Gastrocnemius medialis (tissue), 4 donors: ENCODE results near the gene GGT6.

Source experiments
- POLR2A ChIP-seq, 2 donors: fragments of 450-650 bp; IDR thresholded peaks; one replicate each; pipeline ENCODE4 v1.6.1; 2017; ENCODE audit warnings: antibody characterized with exemption in 2 of 2, mild to moderate bottlenecking in 2 of 2, moderate library complexity in 2 of 2
- TF ChIP-seq, protein P1 (sequence below), 5 experiments: fragments of 450-650 bp in 3 of 5; fragments of 200-600 bp in 2 of 5; sonication (generic) in 2 of 5; IDR thresholded peaks in 4 of 5; conservative IDR thresholded peaks in 1 of 5; 1 replicate in 4 of 5; 2 replicates in 1 of 5; pipeline ENCODE4 v1.5.1; 2016 to 2019; ENCODE audit warnings: antibody characterized with exemption in 5 of 5, mild to moderate bottlenecking in 3 of 5, moderate library complexity in 3 of 5

DNA sequence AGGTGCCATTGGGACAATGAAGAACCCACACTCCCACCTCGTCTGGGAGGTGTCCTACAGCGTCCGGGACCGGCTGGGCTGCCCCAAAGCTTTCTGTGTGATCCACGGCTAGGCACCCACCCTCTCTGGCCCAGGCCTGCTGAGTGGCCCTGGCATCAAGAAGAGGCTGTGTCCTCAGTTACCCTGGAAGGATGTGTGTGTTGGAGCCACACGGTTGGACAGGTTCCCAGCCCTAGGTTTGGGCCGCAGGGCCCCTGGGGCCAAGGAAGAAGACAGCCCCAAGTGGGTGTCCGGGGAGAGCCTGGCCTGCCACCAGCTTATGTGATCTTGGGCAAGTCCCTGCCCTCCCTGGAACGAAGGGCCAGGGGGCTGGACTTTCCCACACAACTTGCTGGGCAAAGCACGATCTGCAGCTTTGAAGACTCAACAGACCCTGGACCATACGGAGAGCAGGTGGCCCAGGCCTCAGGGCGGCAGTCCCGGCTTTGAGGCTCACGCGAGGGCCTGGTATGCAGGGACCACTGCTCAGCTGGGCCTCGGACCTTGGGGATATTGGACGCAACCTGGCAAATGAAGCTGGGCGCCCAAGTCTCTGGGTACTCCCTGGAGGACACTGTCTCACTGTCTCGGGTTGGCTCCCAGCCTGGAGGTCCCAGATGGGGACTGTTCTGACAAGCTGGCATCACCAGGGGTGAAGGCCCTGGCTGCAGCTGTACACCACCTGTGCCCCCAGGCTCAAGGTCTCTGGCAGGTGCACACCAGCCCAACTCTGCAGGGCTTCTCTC, 22.7 kb downstream of the GGT6 start:
- TF ChIP-seq, protein P1, sequence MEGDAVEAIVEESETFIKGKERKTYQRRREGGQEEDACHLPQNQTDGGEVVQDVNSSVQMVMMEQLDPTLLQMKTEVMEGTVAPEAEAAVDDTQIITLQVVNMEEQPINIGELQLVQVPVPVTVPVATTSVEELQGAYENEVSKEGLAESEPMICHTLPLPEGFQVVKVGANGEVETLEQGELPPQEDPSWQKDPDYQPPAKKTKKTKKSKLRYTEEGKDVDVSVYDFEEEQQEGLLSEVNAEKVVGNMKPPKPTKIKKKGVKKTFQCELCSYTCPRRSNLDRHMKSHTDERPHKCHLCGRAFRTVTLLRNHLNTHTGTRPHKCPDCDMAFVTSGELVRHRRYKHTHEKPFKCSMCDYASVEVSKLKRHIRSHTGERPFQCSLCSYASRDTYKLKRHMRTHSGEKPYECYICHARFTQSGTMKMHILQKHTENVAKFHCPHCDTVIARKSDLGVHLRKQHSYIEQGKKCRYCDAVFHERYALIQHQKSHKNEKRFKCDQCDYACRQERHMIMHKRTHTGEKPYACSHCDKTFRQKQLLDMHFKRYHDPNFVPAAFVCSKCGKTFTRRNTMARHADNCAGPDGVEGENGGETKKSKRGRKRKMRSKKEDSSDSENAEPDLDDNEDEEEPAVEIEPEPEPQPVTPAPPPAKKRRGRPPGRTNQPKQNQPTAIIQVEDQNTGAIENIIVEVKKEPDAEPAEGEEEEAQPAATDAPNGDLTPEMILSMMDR (IDR thresholded peaks at IDR 0.05 in 4 of 5, conservative IDR thresholded peaks at IDR 0.05 in 1 of 5) = no peak
- no peak for TF ChIP-seq POLR2A (IDR thresholded peaks at IDR 0.05)
